Thoracic aorta (tissue), 2 donors: ENCODE results near the gene PIAS4. TPM values are rescaled to one million over a fixed set of nuclear protein-coding genes. Genes with fewer than 3 reads are reported as not detected.
A peak's percentile ranks its signal among the peaks of the same experiment; 100 is the strongest.

Experiments
- ATAC-seq: fragments of 150-250 bp; one replicate; pipeline ENCODE4 v1.8.0; 2017; ENCODE audit warnings: low read depth; ENCODE audit not compliant: insufficient number of reproducible peaks, low FRiP score
- DNase-seq: peaks from one replicate; pipeline ENCODE4 v3.0.0-alpha.2; 2020; ENCODE audit warnings: low spot score
- H3K27ac ChIP-seq, 2 donors: fragments of 200-600 bp; sonication (generic); 1 replicate in 1 of 2; 2 replicates in 1 of 2; pipeline ENCODE4 v1.5.1; 2016; ENCODE audit warnings: mild to moderate bottlenecking in 2 of 2, moderate library complexity in 2 of 2
- H3K27me3 ChIP-seq: fragments of 200-600 bp; sonication (generic); replicated peaks from 2 replicates; pipeline ENCODE4 v1.6.0; 2016; ENCODE audit warnings: mild to moderate bottlenecking; ENCODE audit not compliant: insufficient read depth
- H3K36me3 ChIP-seq: fragments of 200-600 bp; sonication (generic); one replicate; pipeline ENCODE4 v1.5.1; 2016
- H3K4me1 ChIP-seq, 2 donors: fragments of 200-600 bp; sonication (generic); 1 replicate in 1 of 2; 2 replicates in 1 of 2; pipeline versions ENCODE4 v1.5.1 to v1.6.0; 2016; ENCODE audit warnings: low read depth in 2 of 2, mild to moderate bottlenecking in 1 of 2; ENCODE audit not compliant: control insufficient read depth in 1 of 2
- H3K4me3 ChIP-seq: fragments of 200-600 bp; sonication (generic); 2 replicates; pipeline ENCODE4 v1.5.1; 2016; ENCODE audit warnings: mild to moderate bottlenecking
- H3K9me3 ChIP-seq: fragments of 200-600 bp; sonication (generic); 2 replicates; pipeline ENCODE4 v1.5.1; 2016
- total RNA-seq, 2 donors: library from RNA; depleted of rRNA; stranded (reverse); fragments of >200 nt; gene quantifications; one replicate each; pipeline versions ENCODE4 v1.1.0 to v1.2.3, GENCODE V29; 2016
- TF ChIP-seq, protein P1 (sequence below): fragments of 200-600 bp; sonication (generic); IDR thresholded peaks from one replicate; pipeline ENCODE4 v1.5.1; 2019; ENCODE audit warnings: antibody characterized with exemption

Gene PIAS4
- total RNA-seq, 2 donors from 2014 or later, result 10.2 to 32.2 TPM

DNA sequence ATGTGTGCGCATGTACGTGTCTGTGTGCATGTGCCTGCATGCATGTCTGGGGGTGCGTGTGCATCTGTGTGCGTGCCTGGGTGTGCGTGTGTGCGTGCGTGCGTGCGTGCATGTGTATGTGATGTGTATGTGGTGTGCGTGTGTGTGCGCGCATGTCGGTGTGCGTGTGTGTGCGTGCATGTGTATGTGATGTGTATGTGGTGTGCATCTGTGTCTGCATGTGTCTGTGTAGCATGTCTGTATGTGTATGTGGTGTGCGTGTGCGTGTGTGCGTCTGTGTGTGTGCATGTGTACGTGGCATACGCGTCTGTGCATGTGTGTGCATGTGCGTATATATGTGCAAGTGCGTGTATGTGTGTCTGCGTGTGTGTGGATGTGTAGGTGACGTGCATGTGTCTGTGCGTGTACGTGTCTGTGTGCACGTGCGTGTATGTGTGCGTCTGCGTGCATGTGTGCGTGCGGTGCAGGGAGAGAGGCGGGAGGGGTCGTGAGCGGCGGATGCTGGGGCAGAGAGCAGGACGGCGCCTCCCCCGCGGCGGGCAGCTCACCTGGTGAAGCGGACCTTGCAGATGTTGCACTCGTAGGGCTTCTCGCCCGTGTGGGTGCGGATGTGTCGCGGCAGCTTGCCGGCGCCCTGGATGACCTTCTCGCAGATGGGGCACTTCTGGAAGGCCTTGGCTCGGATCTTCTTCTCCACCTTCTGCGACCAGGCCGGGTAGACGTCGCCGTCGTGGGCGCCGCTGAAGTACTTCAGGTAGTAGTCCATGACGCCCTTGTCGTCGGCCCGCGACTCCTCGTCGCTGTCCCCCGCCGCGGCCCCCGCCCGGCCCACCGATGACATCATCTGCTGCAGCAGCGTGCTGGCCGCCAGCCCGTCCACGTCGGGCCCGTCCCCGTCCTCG, 46.1 kb downstream of the PIAS4 start:
- peak overlapping the region; percentile 6 for H3K4me3 ChIP-seq
- TF ChIP-seq, protein P1, sequence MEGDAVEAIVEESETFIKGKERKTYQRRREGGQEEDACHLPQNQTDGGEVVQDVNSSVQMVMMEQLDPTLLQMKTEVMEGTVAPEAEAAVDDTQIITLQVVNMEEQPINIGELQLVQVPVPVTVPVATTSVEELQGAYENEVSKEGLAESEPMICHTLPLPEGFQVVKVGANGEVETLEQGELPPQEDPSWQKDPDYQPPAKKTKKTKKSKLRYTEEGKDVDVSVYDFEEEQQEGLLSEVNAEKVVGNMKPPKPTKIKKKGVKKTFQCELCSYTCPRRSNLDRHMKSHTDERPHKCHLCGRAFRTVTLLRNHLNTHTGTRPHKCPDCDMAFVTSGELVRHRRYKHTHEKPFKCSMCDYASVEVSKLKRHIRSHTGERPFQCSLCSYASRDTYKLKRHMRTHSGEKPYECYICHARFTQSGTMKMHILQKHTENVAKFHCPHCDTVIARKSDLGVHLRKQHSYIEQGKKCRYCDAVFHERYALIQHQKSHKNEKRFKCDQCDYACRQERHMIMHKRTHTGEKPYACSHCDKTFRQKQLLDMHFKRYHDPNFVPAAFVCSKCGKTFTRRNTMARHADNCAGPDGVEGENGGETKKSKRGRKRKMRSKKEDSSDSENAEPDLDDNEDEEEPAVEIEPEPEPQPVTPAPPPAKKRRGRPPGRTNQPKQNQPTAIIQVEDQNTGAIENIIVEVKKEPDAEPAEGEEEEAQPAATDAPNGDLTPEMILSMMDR, result no peak
- DNase-seq, result no peak
- no peaks in the 10 kb centered on the region for H3K9me3 ChIP-seq
- no peak for ATAC-seq
- H3K27ac ChIP-seq, result no peak overlapping the region
- no peaks in the 10 kb centered on the region for H3K27me3 ChIP-seq
- H3K36me3 ChIP-seq, result peaks cover 28% of the 10 kb centered on the region
- H3K4me1 ChIP-seq, result peaks cover 29 to 40% of the 10 kb centered on the region in 2 donors

GRCh38 chr19:4054441-4055208, 47.1 kb downstream of the PIAS4 start:
- peaks cover 39 to 44% of the 10 kb centered on the region in 2 donors for H3K4me1 ChIP-seq
- no peak overlapping the region for H3K4me3 ChIP-seq
- peaks cover 28% of the 10 kb centered on the region for H3K36me3 ChIP-seq
- ATAC-seq (no peak), DNase-seq (no peak)
- no peak overlapping the region for H3K27ac ChIP-seq
- TF ChIP-seq, protein P1, result no peak
- H3K27me3 ChIP-seq, result no peaks in the 10 kb centered on the region
- no peaks in the 10 kb centered on the region for H3K9me3 ChIP-seq

DNA sequence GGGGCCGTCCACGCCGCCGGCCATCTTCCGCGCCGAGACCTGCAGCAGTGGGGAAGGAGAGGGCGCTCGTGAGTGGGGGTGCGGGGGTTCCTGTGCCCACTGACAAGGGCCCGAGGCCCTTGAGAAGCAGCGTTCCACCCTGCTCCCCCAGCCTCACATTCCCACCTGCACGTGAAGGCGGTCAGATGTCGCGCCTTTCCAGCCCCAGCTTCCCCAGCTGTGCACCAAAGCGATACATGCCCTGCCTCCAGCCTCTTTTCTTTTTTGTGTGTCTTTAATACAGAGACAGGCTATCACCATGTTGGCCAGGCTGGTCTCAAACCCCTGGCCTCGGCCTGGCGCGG, 47.6 kb downstream of the PIAS4 start:
- H3K9me3 ChIP-seq, result no peaks in the 10 kb centered on the region
- H3K36me3 ChIP-seq, result peaks cover 28% of the 10 kb centered on the region
- no peak overlapping the region for H3K4me3 ChIP-seq
- H3K27ac ChIP-seq, result no peak overlapping the region
- peaks cover 44 to 48% of the 10 kb centered on the region in 2 donors for H3K4me1 ChIP-seq
- ATAC-seq (no peak), DNase-seq (no peak)
- H3K27me3 ChIP-seq, result no peaks in the 10 kb centered on the region
- TF ChIP-seq, protein P1, result no peak

DNA sequence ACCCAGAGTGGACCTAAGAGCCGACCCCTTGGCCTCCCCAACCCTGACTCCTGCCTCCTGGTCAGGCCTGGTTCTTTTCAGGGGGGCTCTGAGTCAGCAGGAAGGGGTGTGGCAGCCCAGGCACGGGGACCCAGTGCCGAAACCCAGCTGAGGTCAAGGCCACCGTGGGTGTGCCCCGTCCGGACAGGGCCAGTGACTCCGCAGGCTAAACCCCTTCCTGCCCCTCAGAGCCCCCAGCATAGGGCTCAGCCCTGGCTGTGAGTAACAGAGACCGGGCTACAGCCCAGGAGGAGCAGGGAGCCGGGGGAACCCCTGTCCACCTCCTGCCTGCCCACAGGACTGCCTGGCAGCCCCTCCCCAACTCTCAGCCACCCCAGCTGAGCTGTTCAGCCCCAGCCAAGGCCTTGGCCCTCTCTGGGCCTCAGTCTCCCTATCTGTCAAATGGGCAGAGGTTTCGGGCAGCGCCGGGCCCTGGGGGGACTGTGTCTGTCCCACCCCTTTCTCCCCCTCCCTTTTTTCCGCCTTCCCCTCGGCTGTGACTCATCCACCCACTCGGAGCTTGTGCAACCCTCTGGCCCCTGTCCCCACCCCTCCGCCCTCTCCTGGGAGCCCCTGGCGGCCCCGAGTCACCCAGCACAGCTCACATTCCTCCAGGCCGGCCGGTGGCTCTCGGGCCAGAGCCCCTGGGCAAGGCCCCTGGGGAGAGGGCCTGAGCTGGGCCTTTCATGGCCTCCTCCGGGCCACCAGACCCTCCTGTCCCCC, 50.6 kb downstream of the PIAS4 start:
- Histone ChIP-seq H3K4me3 (peak overlapping the region; percentile 99), H3K36me3 (peaks cover 23% of the 10 kb centered on the region), H3K27me3 (no peaks in the 10 kb centered on the region), H3K27ac (peak overlapping the region; percentile 94 to 100), H3K9me3 (no peaks in the 10 kb centered on the region), H3K4me1 (peaks cover 53 to 64% of the 10 kb centered on the region in 2 donors)
- TF ChIP-seq, protein P1, result peak; percentile 20
- DNase-seq, result peak; percentile 84
- ATAC-seq, result peak; percentile 65
